Neuronal stem cell (in vitro differentiated cells): ENCODE data around the gene SLC6A3.

Experiments
- DNase-seq: peaks from one replicate; pipeline ENCODE4 v3.0.0-alpha.2; 2013; ENCODE audit warnings: low spot score
- H2AFZ ChIP-seq: one replicate; pipeline ENCODE4 v1.6.1; 2013; ENCODE audit warnings: mild to moderate bottlenecking, low read length, inconsistent platforms
- H2AK5ac ChIP-seq: 2 replicates; pipeline ENCODE4 v1.6.1; 2013; ENCODE audit warnings: low read depth, mild to moderate bottlenecking, inconsistent platforms, low read length, moderate library complexity, mixed read lengths
- H2BK120ac ChIP-seq: 2 replicates; pipeline ENCODE4 v1.6.1; 2013; ENCODE audit warnings: low read depth, mild to moderate bottlenecking, inconsistent platforms, low read length, moderate library complexity, mixed read lengths
- H2BK12ac ChIP-seq: one replicate; pipeline ENCODE4 v1.6.1; 2013; ENCODE audit warnings: low read length, inconsistent platforms
- H2BK15ac ChIP-seq: 2 replicates; pipeline ENCODE4 v1.6.1; 2013; ENCODE audit warnings: mild to moderate bottlenecking, low read length, inconsistent platforms, mixed read lengths
- H2BK5ac ChIP-seq: one replicate; pipeline ENCODE4 v1.6.1; 2013; ENCODE audit warnings: inconsistent platforms, mild to moderate bottlenecking, low read length, moderate library complexity
- H3K14ac ChIP-seq: one replicate; pipeline ENCODE4 v1.6.1; 2013; ENCODE audit warnings: low read length, inconsistent platforms
- H3K18ac ChIP-seq: 2 replicates; pipeline ENCODE4 v1.6.1; 2013; ENCODE audit warnings: low read length, inconsistent platforms
- H3K23ac ChIP-seq: 2 replicates; pipeline ENCODE4 v1.6.1; 2013; ENCODE audit warnings: low read depth, mild to moderate bottlenecking, mixed read lengths, low read length, inconsistent platforms; ENCODE audit not compliant: poor library complexity
- H3K27ac ChIP-seq: replicated peaks from 3 replicates; pipeline ENCODE4 v1.5.1; 2013; ENCODE audit warnings: low read length, inconsistent platforms
- H3K27me3 ChIP-seq, 3 experiments: 2 replicates each; pipeline ENCODE4 v1.6.1; 2013; ENCODE audit warnings: low read length in 3 of 3, mild to moderate bottlenecking in 2 of 3, inconsistent platforms in 1 of 3, low read depth in 1 of 3, mixed read lengths in 1 of 3, moderate library complexity in 1 of 3; ENCODE audit not compliant: control insufficient read depth in 3 of 3, insufficient read depth in 3 of 3
- H3K36me3 ChIP-seq, 2 donors: replicated peaks in 1 of 2; 2 replicates each; pipeline ENCODE4 v1.6.1; 2013; ENCODE audit warnings: low read length in 2 of 2; ENCODE audit not compliant: control insufficient read depth in 2 of 2, insufficient read depth in 2 of 2
- H3K4ac ChIP-seq: 2 replicates; pipeline ENCODE4 v1.6.1; 2013; ENCODE audit warnings: inconsistent platforms, mild to moderate bottlenecking, low read length, moderate library complexity
- H3K4me1 ChIP-seq, 2 donors: 1 replicate in 1 of 2; 2 replicates in 1 of 2; pipeline ENCODE4 v1.6.1; 2013; ENCODE audit warnings: low read length in 2 of 2, low read depth in 1 of 2; ENCODE audit not compliant: control insufficient read depth in 2 of 2, insufficient read depth in 1 of 2
- H3K4me2 ChIP-seq: one replicate; pipeline ENCODE4 v1.6.1; 2013; ENCODE audit warnings: mild to moderate bottlenecking, low read length, inconsistent platforms; ENCODE audit not compliant: insufficient read depth, poor library complexity, severe bottlenecking
- H3K4me3 ChIP-seq, 2 donors: 2 replicates each; pipeline ENCODE4 v1.5.1; 2013; ENCODE audit warnings: low read length in 2 of 2, mild to moderate bottlenecking in 2 of 2, inconsistent platforms in 1 of 2, moderate library complexity in 1 of 2
- H3K79me1 ChIP-seq: one replicate; pipeline ENCODE4 v1.6.1; 2013; ENCODE audit warnings: low read depth, mild to moderate bottlenecking, inconsistent platforms, low read length, moderate library complexity
- H3K9ac ChIP-seq: one replicate; pipeline ENCODE4 v1.6.1; 2013; ENCODE audit warnings: mild to moderate bottlenecking, low read depth, low read length, inconsistent platforms; ENCODE audit not compliant: poor library complexity
- H3K9me3 ChIP-seq, 2 donors: replicated peaks in 1 of 2; 2 replicates each; pipeline versions ENCODE3 to v1.6.1; 2013; ENCODE audit warnings: low read length in 2 of 2, mild to moderate bottlenecking in 2 of 2, inconsistent platforms in 1 of 2, low read depth in 1 of 2, mixed read lengths in 1 of 2, moderate library complexity in 1 of 2; ENCODE audit not compliant: control insufficient read depth in 2 of 2, insufficient read depth in 1 of 2
- H4K8ac ChIP-seq: one replicate; pipeline ENCODE4 v1.6.1; 2013; ENCODE audit warnings: low read depth, mild to moderate bottlenecking, inconsistent platforms, low read length, moderate library complexity
- H4K91ac ChIP-seq: one replicate; pipeline ENCODE4 v1.6.1; 2013; ENCODE audit warnings: low read length, low read depth, mild to moderate bottlenecking, inconsistent platforms; ENCODE audit not compliant: poor library complexity
- WGBS, 2 donors: extraction: QIAGEN DNeasy Blood & Tissue Kit; methylation state at CpG; one replicate each; pipeline ENCODE4 v1.1.7; 2013; ENCODE audit warnings: missing lambda C conversion rate in 2 of 2, mixed read lengths in 1 of 2; ENCODE audit not compliant: insufficient read length in 2 of 2, insufficient replicate concordance in 1 of 2; ENCODE audit errors: extremely low coverage in 2 of 2; 5-methylcytosine and 5-hydroxymethylcytosine counted together

SLC6A3 gene

GRCh38 chr5:1453613-1454012 lies 8.4 kb upstream of the SLC6A3 start:
- Histone ChIP-seq H3K36me3 (peaks cover 2 to 5% of the 10 kb centered on the region in 2 donors), H4K91ac (no peak overlapping the region), H2BK12ac (no peak overlapping the region), H2BK120ac (no peak overlapping the region), H2BK5ac (no peak overlapping the region), H3K23ac (no peak overlapping the region), H3K4me3 (no peak overlapping the region), H2AFZ (no peak overlapping the region), H3K9me3 (peaks cover 21 to 24% of the 10 kb centered on the region in 2 donors), H3K27ac (no peak overlapping the region), H3K18ac (no peak overlapping the region), H2AK5ac (no peak overlapping the region), H3K9ac (no peak overlapping the region), H3K4me2 (no peak overlapping the region), H3K4me1 (no peaks in the 10 kb centered on the region), H3K79me1 (no peaks in the 10 kb centered on the region), H3K4ac (no peak overlapping the region), H2BK15ac (no peak overlapping the region), H3K14ac (no peak overlapping the region), H3K27me3 (peaks cover 0 to 27% (median 0%) of the 10 kb centered on the region in 3 experiments), H4K8ac (no peak overlapping the region)
- DNase-seq, result no peak
- WGBS, 2 donors, result no CpG with 5 or more reads among the region's 2 CpGs

- no peak for DNase-seq
- no peak overlapping the region for H3K4me3 ChIP-seq
- H2BK5ac ChIP-seq, result no peak overlapping the region
These were observed 3.9 kb upstream of the SLC6A3 start for GRCh38 chr5:1449081-1449630.

GRCh38 chr5:1448511-1449011 lies 3.3 kb upstream of the SLC6A3 start:
- Histone ChIP-seq H3K27ac (no peak overlapping the region), H3K4me2 (no peak overlapping the region), H3K4ac (no peak overlapping the region), H3K9ac (no peak overlapping the region), H3K79me1 (no peaks in the 10 kb centered on the region), H3K23ac (no peak overlapping the region), H2BK5ac (no peak overlapping the region), H2BK120ac (no peak overlapping the region), H3K36me3 (no peaks in the 10 kb centered on the region), H4K8ac (no peak overlapping the region), H2BK15ac (no peak overlapping the region), H3K9me3 (peaks cover 1 to 5% of the 10 kb centered on the region in 2 donors), H3K4me1 (peaks cover 0 to 5% of the 10 kb centered on the region in 2 donors), H3K27me3 (peaks cover 23 to 77% (median 46%) of the 10 kb centered on the region in 3 experiments), H4K91ac (no peak overlapping the region), H3K14ac (no peak overlapping the region), H2BK12ac (no peak overlapping the region), H3K18ac (no peak overlapping the region), H2AK5ac (no peak overlapping the region), H2AFZ (no peak overlapping the region), H3K4me3 (no peak overlapping the region)
- DNase-seq, result no peak
- no CpG with 5 or more reads among the region's 5 CpGs for WGBS, 2 donors

More at GRCh38 chr5:1449081-1449630, 3.9 kb upstream of the SLC6A3 start:
- Histone ChIP-seq H3K9me3 (peaks cover 4 to 6% of the 10 kb centered on the region in 2 donors), H2AK5ac (no peak overlapping the region), H2BK12ac (no peak overlapping the region), H3K36me3 (no peaks in the 10 kb centered on the region), H2BK15ac (no peak overlapping the region), H3K79me1 (no peaks in the 10 kb centered on the region), H3K4me1 (peaks cover 0 to 5% of the 10 kb centered on the region in 2 donors), H3K4me2 (no peak overlapping the region), H3K14ac (no peak overlapping the region), H3K23ac (no peak overlapping the region), H3K27ac (no peak overlapping the region), H4K8ac (no peak overlapping the region), H4K91ac (no peak overlapping the region), H2AFZ (no peak overlapping the region), H3K18ac (no peak overlapping the region), H2BK120ac (no peak overlapping the region), H3K4ac (no peak overlapping the region), H3K27me3 (peaks cover 18 to 71% (median 40%) of the 10 kb centered on the region in 3 experiments), H3K9ac (no peak overlapping the region)
- no CpG with 5 or more reads among the region's 12 CpGs for WGBS, 2 donors

- Histone ChIP-seq H2BK12ac (no peak overlapping the region), H3K27me3 (peaks cover 27 to 84% (median 53%) of the 10 kb centered on the region in 3 experiments), H3K4ac (no peak overlapping the region), H3K27ac (no peak overlapping the region), H3K23ac (peak overlapping the region; percentile 35), H3K79me1 (no peaks in the 10 kb centered on the region), H3K9ac (no peak overlapping the region), H3K4me3 (no peak overlapping the region), H2BK5ac (no peak overlapping the region), H2AFZ (no peak overlapping the region), H4K8ac (no peak overlapping the region), H3K4me2 (no peak overlapping the region), H2AK5ac (no peak overlapping the region), H3K4me1 (peaks cover 0 to 5% of the 10 kb centered on the region in 2 donors), H3K9me3 (peaks cover 0 to 7% of the 10 kb centered on the region in 2 donors), H3K14ac (no peak overlapping the region), H2BK120ac (no peak overlapping the region), H4K91ac (no peak overlapping the region), H3K18ac (no peak overlapping the region), H3K36me3 (no peaks in the 10 kb centered on the region), H2BK15ac (no peak overlapping the region)
- WGBS, 2 donors, result no CpG with 5 or more reads among the region's 16 CpGs
- DNase-seq, result no peak
These were observed 2.6 kb upstream of the SLC6A3 start for GRCh38 chr5:1447671-1448361.
